ENCODE results near the gene NRSN2. TPM values are rescaled to one million over a fixed set of nuclear protein-coding genes. Genes with fewer than 3 reads are reported as not detected.

The NRSN2 gene
- total RNA-seq, 1 experiment from 2014 or later = 44.9 TPM

GRCh38 chr20:364905-365794 lies 18.2 kb downstream of the NRSN2 start:
- POLR2A ChIA-PET = no interaction called here
- H3K27me3 ChIP-seq (ENCODE audit: control insufficient read depth, insufficient read depth, low read length) = no peaks in the 10 kb centered on the region
- TF ChIP-seq REST (IDR thresholded peaks at IDR 0.05; ENCODE audit: insufficient read depth in 1 of 2, low read depth in 2 of 2, low read length in 1 of 2) (no peak), POLR2AphosphoS5 (IDR thresholded peaks at IDR 0.05; ENCODE audit: low read depth, low read length) (no peak), TCF7L2 (IDR thresholded peaks at IDR 0.05; ENCODE audit: low read depth, low read length) (no peak), CTCF (IDR thresholded peaks at IDR 0.05) (no peak)
- ATAC-seq (peak; percentile 63), DNase-seq (ENCODE audit: low read depth, low spot score) (no peak)
- peak overlapping the region; percentile 54; the same call in 1 of the 2 replicates for H3K27ac ChIP-seq (ENCODE audit: low read length)
- no peak overlapping the region for H3K4me3 ChIP-seq (ENCODE audit: low read depth in 2 of 2, low read length in 2 of 2)
- in situ Hi-C loops (cut with HindIII; ENCODE audit: low pct_unique_long_range_greater_than_20kb, low sequenced_read_pairs) = no loop called here
- H3K9me3 ChIP-seq (ENCODE audit: control insufficient read depth, insufficient read depth, low read depth, low read length) = no peaks in the 10 kb centered on the region
- intact Hi-C loops (cut with micrococcal nuclease; ENCODE audit: unreplicated experiment) = no loop called here
- CTCF ChIA-PET = interaction anchor here (0.7 kb wide), 1 partner anchor 67 kb away, joined by 6 read pairs; no protein-coding TSS in a partner anchor
- H3K4me1 ChIP-seq (ENCODE audit: control insufficient read depth, insufficient read depth, low read length) = peaks cover 24% of the 10 kb centered on the region
- BruUV-seq (replicated peaks) = no TSS peak
- no peaks in the 10 kb centered on the region for H3K36me3 ChIP-seq (ENCODE audit: control insufficient read depth, insufficient read depth, low read length)

GRCh38 chr20:366041-366718 lies 19.3 kb downstream of the NRSN2 start:
- DNase-seq (ENCODE audit: low read depth, low spot score) (no peak), ATAC-seq (no peak)
- intact Hi-C loops (cut with micrococcal nuclease; ENCODE audit: unreplicated experiment) (no loop called here), in situ Hi-C loops (cut with HindIII; ENCODE audit: low pct_unique_long_range_greater_than_20kb, low sequenced_read_pairs) (no loop called here)
- TF ChIP-seq CTCF (IDR thresholded peaks at IDR 0.05) (no peak), SIN3A (IDR thresholded peaks at IDR 0.05; ENCODE audit: borderline replicate concordance, insufficient read depth, low read depth, low read length) (no peak), TCF7L2 (IDR thresholded peaks at IDR 0.05; ENCODE audit: low read depth, low read length) (no peak), POLR2AphosphoS5 (IDR thresholded peaks at IDR 0.05; ENCODE audit: low read depth, low read length) (no peak), REST (IDR thresholded peaks at IDR 0.05; ENCODE audit: insufficient read depth in 1 of 2, low read depth in 2 of 2, low read length in 1 of 2) (no peak)
- H3K36me3 ChIP-seq (ENCODE audit: control insufficient read depth, insufficient read depth, low read length) = no peaks in the 10 kb centered on the region
- H3K4me1 ChIP-seq (ENCODE audit: control insufficient read depth, insufficient read depth, low read length) = peaks cover 24% of the 10 kb centered on the region
- no peak overlapping the region for H3K4me3 ChIP-seq (ENCODE audit: low read depth in 2 of 2, low read length in 2 of 2)
- ChIA-PET POLR2A (interaction anchor here (0.6 kb wide), 1 partner anchor 10 kb away, joined by 3 read pairs; no protein-coding TSS in a partner anchor), CTCF (interaction anchor here (0.6 kb wide), 1 partner anchor 374 kb away, joined by 3 read pairs; no protein-coding TSS in a partner anchor)
- no peaks in the 10 kb centered on the region for H3K9me3 ChIP-seq (ENCODE audit: control insufficient read depth, insufficient read depth, low read depth, low read length)
- no peaks in the 10 kb centered on the region for H3K27me3 ChIP-seq (ENCODE audit: control insufficient read depth, insufficient read depth, low read length)
- H3K27ac ChIP-seq (ENCODE audit: low read length) = peak overlapping the region; percentile 30; the same call in 1 of the 2 replicates
- BruUV-seq (replicated peaks) = no TSS peak
